Stimulated activated CD4-positive, alpha-beta T cell treated with anti-CD3 and anti-CD28 coated beads, Interleukin-2, amount 100 ng/mL, for 24 hours (primary cell): ENCODE data around the gene F5.
"Not testable (repeated sequence)": the region's sequence is repeated elsewhere in the genome, so short reads cannot be mapped to it uniquely, and the experiment has no call there.

Experiments
- DNase-seq, 2 donors: peaks; one replicate each; pipeline ENCODE4 v3.0.0-alpha.2; 2020

The F5 gene

DNA sequence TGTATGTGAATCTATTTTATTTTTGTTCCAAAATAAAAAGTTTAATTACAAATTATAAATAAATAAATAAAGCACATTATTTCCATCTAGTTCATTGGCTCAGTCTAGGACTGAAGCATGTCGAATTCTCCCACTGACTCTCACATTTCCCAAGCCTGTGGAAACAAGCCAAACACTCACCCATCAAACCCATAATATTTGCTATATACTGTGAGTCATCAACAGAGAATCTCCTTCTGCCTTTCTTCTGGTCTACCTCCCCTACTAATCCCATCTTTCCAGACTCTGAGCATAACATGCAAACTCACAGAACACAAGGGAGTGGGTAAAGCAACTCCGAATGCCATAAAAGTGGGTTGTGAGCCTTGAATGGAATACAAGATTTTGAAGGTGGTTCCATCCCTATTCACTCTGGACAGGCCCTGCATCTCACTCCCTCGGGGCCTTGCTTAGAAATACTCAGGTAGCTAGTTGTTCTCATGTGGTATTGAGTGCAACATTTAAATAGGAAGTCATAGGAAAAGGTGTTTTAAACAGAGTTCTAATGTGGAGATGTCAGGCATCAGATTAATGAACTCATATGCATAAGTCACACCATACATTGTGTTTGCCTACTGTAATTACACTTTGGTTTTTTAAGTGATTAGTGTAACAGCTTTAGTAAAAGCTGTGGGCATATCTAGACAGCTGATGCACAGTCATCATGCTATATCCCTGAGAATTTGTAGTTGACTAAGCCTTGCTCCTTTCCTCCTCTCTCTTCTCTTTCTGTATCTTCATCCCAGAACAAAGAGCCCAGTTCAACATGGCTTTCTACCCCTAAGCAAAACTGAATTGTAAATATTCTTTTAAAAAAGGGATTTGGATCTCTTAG is 47.0 kb downstream of the F5 start:
- no peak for DNase-seq

DNA sequence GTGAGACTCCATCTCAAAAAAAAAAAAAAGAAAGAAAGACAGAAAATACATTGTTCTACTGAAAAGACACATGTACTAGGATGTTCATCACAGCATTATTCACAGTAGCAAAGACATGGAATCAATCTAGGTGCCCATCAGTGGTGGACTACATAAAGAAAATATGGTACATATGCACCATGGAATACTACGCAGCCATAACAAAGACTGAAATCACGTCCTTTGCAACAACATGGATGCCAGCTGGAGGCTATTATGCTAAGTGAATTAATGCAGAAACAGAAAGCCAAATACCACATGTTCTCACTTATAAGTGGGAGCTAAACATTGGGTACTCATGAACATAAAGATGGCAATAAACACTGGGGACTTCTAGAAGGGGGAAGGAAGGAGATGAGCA is 51.6 kb downstream of the F5 start:
- no peak for DNase-seq

DNA sequence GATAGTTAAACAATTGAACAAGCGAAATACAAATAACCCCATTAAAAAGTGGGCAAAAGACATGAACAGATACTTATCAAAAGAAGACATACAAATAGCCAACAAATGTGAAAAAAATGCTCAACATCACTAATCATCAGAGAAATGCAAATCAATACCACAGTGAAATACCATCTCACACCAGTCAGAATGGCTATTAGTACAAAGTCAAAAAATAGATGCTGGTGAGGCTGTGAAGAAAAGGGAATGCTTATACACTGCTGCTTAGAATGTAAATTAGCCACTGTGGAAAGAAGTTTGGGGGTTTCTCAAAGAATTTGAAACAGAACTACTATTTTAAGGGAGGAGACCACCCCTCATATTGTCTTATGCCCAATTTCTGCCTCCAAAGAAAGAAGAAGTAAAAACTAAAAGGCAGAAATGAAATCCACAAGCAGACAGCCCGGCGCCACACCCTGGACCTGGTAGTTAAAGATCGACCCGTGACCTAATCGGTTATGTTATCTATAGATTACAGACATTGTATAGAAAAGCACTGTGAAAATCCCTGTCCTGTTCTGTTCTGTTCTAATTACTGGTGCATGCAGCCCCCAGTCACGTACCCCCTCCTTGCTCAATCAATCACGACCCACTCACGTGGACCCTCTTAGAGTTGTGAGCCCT is 52.6 kb downstream of the F5 start:
- DNase-seq, result not testable (repeated sequence)

DNA sequence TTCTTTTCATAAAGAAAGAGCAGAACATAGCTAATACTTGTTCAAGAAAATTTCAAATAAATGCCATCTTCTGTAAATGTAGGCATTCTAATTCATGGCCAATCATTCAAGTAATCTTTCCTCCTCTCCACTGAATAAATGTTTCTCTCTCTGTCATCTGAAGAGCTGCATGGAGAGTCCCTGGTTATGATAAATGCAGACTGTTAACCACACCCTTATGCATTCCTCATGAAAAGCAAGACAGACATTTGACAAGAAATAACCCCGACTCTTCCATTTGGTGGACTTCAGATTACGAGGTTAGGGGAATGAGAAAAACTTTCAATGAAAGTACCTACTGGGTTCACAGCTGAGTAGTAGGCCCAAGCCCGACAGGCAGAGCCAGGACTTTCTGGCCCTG is 55.8 kb downstream of the F5 start:
- DNase-seq, result no peak

DNA sequence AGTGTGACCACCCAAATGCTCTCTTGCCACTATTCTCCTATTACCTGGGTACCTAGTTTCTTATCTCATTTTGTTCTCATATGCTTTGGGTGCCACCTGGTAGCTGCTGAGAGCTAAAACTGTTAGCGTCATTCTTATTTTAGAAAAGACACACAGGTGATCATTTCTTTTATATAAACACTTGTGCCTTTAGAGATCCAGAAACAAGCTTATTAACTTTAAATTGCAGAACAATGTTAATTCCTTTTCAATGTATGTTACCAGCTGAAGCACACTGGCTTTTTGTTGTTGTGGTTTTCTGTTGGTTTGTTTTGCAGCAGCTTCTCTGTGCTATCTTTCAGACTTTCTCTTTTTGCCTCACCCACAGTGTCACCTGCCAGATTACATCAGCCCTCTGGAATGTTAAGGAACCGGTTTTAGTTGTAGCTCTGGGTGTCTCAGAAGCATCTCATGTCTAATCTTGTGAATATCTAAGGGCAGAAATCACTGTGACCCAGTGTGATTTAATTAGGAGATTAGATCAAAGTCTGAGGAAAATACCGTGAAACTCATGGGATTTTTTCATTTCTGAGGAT is 57.1 kb downstream of the F5 start:
- no peak for DNase-seq

DNA sequence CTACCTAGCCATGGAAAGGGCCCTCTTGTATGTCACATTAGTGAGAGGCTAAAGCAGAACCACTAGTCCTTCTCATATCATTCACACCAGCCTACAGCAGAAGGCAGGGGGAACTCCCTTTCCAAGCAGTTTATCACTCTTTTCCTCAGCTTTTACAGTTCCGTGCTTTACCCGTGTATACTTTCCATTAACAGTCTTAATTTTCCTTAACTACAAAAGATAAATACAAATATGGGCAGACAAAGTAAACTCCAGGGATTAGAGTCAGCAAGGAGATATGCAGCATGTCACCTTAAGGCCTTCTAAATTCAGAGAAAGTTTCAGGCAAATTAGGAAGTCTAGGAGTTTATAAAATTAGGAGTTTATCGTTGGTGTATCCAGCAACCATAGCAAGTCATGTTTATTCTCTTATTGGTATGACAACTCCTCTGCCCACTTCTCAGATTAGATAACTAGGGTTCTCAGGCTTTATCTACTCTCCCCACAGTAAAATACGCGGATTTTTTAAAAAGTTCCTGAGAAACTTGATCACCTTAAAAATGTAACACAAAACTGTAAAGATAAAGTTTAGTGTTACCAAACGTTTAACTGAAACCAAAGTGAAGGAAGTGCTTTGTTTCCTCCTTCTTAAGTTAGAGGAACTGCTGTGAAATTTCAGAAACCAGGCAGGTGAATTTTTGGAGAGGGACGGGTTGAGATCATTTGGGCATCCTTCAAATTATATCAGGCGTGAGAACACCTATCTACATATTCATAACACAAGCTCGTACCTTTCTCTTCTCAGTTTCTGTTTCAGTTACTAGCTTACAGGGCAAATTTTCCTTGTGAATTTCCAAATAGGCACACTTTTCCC is 57.8 kb downstream of the F5 start:
- DNase-seq, result no peak

DNA sequence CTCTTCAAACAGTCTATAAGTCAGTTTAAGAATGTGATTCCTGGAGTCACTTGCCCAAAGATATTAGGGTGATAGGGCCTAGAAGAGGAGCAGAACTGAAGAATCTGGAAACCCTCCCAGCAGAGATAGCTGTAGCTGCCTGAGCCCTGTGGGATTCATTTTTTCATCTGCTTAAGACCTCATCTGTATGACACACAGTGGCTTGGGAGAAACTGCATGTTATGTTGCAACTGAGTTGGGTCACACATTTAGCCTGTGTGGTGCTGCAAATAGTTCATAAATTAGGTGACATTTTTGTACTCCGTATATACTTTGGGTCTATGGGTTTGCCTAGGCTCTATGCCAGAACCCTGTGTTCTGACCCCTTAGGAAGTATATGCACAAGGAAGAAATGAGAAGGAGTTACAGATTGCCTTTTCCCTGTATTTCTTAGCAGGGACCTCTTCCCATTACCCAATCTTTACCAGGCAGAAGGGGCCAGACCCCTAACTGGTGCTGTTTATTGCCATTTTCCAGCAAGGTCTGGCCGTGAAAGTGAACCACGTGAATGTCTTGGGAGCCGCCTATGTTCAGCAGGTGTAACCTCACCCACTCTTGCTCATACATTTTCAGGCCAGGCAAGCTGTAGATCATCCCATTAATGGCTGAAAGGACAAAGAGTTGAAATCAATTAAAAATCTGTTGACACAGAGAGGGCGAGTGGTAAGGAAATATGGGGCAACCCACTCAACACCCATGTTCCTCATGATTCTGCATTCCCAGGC is 58.6 kb downstream of the F5 start:
- DNase-seq, result no peak

DNA sequence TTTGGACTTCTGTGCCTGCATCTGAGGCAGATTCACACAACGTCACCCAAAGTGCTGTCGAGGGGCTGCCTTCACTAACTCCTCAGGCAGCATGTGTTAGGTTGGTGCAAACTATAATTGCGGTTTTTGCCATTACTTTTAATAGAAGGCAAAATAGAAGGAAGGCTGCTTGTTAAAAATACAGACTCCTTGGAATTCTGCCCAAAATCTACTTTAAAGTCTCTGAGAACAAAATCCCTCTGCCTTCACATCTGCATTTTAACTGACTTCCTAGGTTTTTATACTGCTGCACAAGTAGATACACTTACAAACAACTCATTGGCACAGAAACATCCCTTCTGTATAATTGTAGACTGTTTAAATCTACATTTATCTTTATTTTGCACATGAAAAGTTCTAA is 59.3 kb downstream of the F5 start:
- DNase-seq, result no peak

DNA sequence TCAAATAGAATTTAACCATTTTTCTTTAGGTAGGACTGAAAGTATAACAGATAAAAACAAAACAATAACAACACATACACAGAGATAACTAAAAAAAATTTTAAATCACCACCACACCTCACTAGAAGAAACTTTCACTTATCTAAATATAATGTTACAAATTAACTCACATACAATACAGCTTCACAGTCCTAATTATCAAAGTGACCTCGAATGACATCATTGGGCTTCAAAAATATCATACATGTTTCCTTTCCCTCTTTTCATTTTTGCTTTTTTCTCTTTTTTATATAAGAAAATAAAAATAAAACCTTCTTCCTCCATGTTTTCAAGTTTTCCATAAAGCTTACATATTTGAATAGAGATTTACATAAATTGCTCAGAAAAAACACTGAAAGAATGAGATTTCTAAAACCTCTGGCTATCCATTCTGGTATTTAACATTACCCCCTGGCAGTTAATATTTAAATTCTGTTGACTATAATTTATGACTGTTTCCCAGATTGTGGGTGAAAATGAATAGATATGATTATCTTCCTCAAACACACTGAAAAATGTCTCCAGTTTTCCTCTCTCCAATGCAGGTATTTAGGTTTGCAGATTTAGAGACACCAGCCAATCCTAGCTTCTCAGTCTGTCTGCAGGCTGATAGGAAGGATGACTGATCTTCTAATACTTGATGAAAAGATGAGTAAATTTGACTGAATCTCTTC is 60.0 kb downstream of the F5 start:
- no peak for DNase-seq

DNA sequence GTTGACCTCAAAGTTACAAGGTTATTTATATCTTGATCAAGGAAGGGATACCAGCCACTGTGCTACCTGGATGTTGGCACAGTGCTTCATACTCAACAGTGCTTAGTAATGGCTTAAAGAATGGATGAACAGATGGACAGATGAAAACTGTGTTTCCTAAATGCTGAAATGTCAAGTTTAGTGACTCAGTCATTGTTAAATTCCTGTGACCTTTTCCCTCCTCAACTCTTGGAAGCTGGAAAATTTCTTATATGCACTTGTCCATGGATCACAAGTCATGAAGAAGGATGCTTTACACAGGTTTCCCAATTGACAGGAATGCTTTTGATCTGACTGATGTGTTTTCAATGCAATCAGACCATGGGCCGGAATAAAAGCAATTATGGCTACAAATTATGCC is 60.9 kb downstream of the F5 start:
- no peak for DNase-seq

DNA sequence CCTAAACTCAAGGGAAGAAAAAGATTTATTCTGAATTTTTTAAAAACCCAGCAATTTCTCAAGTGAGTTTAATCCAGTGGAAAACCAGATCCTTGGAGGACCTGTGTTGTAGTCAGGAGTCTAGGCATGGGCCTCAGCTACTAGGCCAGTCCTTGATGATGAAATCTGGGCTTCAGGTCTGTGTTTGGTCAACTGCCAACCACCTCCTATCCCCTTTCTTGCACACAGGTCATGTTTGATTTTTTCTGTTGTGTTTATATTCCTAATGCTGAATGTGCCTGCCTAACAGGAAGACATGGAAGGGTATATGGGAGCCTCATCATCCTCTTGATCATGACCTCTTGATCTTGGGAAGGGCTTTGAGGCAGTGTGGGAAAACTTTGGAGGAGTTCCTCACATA is 62.4 kb downstream of the F5 start:
- DNase-seq, result no peak

DNA sequence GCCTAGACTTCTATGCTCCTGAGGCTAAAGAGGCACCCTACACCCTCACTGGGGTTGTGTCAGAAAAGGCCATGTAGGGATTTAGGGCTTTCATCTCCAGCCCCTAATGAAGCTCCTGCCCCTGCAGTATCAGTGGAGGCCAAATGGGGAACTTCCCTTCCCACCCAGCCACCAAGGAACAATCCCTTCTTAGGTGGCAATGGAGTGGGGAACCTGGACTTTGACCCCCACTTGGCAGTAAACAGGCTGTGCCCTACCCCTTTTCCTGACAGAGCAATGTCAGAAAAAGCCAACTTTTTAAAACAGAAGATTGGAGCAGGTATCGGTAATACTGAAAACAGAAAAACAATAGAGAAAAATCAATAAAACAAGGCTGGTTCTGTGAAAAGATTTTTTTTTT is 65.1 kb downstream of the F5 start:
- DNase-seq, result no peak

DNA sequence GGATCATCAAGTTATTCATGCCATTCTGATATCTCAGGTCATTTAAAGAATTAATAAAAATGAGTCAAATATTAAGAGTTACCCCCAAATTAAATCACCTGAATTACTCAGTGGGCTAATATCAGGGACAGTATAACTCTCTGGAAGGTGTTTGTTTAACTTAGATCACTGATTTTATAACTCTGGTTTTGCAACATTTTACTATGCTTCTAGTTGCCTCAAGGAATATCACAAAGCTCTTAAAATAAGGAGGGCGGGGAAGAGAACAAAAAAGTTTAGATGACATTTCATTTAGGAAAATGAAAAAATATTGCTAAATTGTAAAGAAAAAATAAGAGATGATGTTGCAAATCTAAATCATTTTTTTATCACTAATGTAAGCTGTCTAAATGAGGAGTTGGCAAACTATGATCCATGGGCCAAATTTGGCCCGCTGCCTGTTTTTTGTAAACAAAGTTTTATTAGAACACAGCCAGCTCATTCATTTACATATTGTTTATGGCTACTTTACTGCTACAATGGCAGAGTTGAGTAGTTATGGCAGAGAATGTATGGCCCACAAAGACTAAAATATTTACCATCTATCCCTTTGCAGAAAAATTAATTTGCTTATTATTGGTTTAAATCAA is 68.6 kb downstream of the F5 start:
- no peak for DNase-seq

DNA sequence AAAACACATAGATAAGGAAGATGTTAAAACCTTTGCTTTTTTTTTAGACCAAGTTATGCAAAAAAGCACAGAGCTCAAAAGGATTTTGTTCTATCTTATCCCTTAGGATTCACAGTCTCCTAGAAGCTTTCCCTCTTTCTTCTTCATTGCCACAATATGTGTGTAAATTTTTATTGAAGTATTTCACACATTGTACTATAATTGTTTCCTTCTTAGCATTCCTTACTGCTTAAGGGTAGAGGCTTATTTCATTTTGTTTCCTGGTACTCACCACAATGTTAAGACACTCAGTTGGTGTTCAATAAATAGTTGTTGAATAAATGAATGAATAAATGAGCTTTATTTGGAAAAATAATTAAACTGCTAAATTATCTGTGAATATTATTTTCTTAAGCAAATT is 70.6 kb downstream of the F5 start:
- no peak for DNase-seq

DNA sequence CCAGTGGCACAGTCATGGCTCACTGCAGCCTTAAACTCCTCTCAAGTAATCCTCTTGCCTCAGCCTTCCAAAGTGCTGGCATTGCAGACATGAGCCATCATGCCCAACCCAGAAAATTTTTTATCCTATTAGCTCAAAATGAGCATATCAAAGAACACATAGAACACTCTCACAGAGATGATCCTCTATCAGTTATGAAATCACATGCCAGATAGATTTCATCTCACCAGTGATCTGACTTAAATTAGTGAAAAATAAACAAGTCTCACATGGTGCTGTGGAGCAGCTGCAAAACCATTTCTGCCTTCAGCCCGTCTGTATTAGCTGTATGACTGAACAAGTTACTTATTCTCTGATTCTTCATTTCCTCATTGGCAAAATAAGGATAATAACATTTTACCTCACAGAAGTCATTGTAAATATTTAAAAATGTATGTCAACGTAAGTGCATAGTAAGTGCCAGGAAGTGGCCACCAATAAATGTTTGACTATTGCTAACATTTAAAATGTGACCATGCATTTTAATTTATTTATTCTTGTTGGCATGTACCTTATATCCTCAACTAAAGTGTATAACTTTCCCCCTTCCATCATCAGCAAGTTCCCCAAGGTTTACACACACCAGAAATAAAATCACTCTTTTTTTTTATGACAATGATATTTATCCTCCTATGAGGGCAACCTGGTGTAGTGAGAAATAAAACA is 71.6 kb downstream of the F5 start:
- no peak for DNase-seq

DNA sequence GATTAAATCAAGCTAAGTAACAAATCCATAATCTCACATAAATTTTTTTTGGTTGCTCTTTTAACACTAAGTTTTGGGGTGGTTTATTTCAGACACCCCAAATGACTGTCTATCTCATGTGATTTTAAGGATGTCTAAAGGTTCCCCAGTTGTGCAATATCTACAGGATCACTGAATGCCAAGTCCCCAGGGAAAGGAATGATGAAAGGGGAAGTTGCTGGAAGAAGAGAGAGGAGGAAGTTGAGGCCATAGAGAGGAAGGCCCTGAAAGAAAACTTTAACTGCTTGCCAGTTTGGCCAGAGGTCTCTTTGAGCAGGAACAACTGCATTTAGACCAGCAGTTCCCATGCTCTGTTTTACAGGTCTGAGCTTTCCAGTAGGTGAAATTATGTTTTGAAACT is 73.1 kb downstream of the F5 start:
- DNase-seq, result no peak

DNA sequence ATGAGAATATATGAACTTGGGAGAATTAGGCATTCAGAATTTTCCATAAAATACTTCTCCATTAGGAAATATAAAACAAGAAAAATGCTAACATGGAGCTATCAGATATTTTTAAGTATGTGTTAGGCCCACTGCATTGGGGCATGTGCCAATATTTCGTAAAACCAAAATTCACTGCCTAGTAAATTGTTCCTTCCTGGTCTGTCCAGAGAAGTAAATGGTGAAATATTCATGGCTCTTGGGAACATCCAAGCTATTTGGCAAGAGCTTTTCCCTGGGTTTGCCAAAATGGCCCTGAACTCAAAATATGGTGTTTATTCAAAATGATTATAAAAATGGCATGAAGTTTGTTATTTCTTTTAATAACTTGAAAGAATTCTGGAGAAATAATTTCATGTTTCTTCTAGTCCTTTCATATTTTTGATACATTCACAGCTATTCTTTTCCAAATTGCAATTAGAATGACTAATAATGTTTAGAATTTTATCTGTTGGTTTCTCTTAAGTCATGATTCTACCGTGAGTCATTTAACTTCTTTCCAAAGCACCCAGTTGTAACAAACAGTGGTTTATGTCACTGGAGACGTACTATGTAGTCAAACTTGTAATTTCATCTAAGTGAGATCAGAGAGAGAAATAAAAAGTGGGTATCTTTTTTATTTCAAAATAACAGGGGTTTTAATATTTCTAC is 74.8 kb downstream of the F5 start:
- no peak for DNase-seq

DNA sequence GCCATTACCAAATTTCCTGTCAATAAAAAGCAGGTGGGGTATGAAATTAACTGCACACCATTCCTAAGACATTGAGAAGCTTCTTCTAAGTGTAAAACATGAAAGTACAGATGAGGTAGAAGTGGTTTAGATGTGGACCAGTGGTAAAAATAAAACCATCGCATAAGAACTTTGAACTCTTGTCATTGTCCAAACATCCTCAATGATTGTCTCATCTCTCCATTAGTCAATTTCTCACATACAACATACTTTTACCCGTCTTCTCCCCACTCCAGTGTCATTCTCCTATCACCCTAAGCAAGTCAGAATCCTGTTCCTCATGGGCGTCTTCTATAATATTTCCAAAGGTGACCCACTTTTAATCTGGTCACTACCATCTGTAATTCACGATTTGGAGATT is 76.2 kb downstream of the F5 start:
- no peak for DNase-seq

DNA sequence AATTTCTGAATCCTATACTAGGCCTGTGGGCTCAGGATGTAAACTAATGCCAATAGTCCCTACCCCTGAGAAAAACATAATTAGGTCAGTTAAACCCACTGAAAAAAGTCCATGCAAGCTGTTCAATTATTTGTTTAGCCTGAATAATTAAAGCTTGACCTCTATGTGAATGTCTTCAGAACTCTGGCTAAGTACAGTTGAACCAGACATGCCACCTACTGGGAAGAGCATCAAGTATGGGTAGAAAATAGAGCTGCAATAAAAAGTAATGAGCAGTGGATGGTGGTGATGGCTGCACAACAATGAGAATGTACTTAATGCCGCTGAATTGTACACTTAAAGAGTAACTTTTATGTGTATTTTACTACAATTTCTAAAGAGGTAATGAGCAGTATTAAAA is 76.9 kb downstream of the F5 start:
- DNase-seq, result no peak
